Colon (tissue), 2 donors: ENCODE data around the gene HNRNPLL.
A peak's percentile ranks its signal among the peaks of the same experiment; 100 is the strongest.

Source experiments
- FAIRE-seq: peaks from 2 replicates; lab custom pipeline; 2012; peaks lifted over from hg19 to GRCh38; lab: Jason Lieb, UNC
- donor health status: control.
- donor health status: control.

The HNRNPLL gene

GRCh38 chr2:38527338-38528007 is 75.3 kb downstream of the HNRNPLL start:
- peak; percentile 5 for FAIRE-seq

- FAIRE-seq = no peak
Observed at GRCh38 chr2:38526195-38526594, 76.5 kb downstream of the HNRNPLL start.

GRCh38 chr2:38524580-38524979 is 78.1 kb downstream of the HNRNPLL start:
- no peak for FAIRE-seq

- no peak for FAIRE-seq
Observed at GRCh38 chr2:38523728-38524437, 78.8 kb downstream of the HNRNPLL start.

- no peak for FAIRE-seq
Observed at GRCh38 chr2:38522754-38523349, 79.9 kb downstream of the HNRNPLL start.

- no peak for FAIRE-seq
Observed at GRCh38 chr2:38521835-38522234, 80.9 kb downstream of the HNRNPLL start.

- FAIRE-seq = no peak
Observed at GRCh38 chr2:38517284-38517683, 85.4 kb downstream of the HNRNPLL start.

- no peak for FAIRE-seq
Observed at GRCh38 chr2:38516526-38516925, 86.2 kb downstream of the HNRNPLL start.

GRCh38 chr2:38516122-38516521 is 86.6 kb downstream of the HNRNPLL start:
- FAIRE-seq = no peak

- FAIRE-seq = no peak
Observed at GRCh38 chr2:38515155-38516074, 87.3 kb downstream of the HNRNPLL start.

GRCh38 chr2:38514603-38515154 is 88.0 kb downstream of the HNRNPLL start:
- no peak for FAIRE-seq

- FAIRE-seq = no peak
Observed at GRCh38 chr2:38512211-38512610, 90.5 kb downstream of the HNRNPLL start.
